C4-2B (cell line): ENCODE measurements around the gene CHPF2.

Source experiments
- ZFX ChIP-seq: fragments of 450-650 bp; IDR thresholded peaks from 2 replicates; pipeline ENCODE4 v1.6.1; 2017
- TF ChIP-seq, protein P1 (sequence below): fragments of 450-650 bp; conservative IDR thresholded peaks from 2 replicates; pipeline ENCODE4 v1.5.1; 2017; ENCODE audit warnings: mild to moderate bottlenecking

DNA sequence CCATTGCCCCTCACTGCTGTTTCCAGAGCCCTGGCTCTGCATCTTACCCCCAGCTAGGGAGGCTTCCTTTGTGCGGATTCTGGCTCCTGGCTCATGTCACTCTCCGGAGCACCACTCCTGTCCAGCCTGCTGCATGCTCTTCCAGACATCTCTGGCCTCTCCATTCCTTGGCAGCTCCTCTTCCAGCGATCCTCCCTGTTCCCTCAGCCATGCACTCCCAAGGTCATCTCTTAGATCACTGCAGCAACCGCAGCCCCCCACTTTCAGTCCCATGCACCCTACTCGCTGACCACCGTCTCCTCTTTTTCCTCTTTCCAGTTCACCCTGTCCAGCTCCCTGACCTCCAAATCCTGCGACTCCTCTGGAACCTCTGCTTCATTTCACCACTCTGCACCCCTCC lies 23.1 kb downstream of the CHPF2 start:
- TF ChIP-seq, protein P1, sequence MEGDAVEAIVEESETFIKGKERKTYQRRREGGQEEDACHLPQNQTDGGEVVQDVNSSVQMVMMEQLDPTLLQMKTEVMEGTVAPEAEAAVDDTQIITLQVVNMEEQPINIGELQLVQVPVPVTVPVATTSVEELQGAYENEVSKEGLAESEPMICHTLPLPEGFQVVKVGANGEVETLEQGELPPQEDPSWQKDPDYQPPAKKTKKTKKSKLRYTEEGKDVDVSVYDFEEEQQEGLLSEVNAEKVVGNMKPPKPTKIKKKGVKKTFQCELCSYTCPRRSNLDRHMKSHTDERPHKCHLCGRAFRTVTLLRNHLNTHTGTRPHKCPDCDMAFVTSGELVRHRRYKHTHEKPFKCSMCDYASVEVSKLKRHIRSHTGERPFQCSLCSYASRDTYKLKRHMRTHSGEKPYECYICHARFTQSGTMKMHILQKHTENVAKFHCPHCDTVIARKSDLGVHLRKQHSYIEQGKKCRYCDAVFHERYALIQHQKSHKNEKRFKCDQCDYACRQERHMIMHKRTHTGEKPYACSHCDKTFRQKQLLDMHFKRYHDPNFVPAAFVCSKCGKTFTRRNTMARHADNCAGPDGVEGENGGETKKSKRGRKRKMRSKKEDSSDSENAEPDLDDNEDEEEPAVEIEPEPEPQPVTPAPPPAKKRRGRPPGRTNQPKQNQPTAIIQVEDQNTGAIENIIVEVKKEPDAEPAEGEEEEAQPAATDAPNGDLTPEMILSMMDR: no peak
- no peak for TF ChIP-seq ZFX
